NCI-H82 (cell line): ENCODE measurements around the gene ATP10D.
A peak's percentile ranks its signal among the peaks of the same experiment; 100 is the strongest.
"Not testable (repeated sequence)": the region's sequence is repeated elsewhere in the genome, so short reads cannot be mapped to it uniquely, and the experiment has no call there.

Source experiments
- DNase-seq: peaks from one replicate; lab custom pipeline; 2025; lab: John Stamatoyannopoulos, UW

Gene ATP10D

DNA sequence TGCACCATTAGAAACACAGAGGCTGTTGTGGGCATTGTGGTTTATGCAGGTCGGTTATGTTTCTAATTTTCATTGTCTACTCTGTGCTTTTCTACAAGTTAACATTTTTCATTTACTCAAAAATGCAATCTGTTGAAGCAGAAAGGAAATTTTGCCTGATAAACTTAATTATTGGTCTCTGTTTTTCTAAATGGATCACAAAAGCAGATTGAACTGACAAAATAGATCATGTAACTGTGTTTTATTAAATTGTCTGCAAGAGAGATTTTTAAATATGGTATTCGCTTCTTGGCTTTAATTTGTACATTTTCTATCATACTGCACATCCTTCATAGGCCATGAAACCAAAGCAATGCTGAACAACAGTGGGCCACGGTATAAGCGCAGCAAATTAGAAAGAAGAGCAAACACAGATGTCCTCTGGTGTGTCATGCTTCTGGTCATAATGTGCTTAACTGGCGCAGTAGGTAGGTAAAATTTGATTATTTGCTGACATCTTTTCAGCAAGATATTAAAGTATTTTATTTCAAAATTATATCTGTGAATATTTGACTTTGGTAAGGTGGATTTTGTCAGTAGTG, 50.6 kb downstream of the ATP10D start:
- DNase-seq, result no peak

- no peak for DNase-seq
Measured at GRCh38 chr4:47536966-47537365, 51.9 kb downstream of the ATP10D start.

DNA sequence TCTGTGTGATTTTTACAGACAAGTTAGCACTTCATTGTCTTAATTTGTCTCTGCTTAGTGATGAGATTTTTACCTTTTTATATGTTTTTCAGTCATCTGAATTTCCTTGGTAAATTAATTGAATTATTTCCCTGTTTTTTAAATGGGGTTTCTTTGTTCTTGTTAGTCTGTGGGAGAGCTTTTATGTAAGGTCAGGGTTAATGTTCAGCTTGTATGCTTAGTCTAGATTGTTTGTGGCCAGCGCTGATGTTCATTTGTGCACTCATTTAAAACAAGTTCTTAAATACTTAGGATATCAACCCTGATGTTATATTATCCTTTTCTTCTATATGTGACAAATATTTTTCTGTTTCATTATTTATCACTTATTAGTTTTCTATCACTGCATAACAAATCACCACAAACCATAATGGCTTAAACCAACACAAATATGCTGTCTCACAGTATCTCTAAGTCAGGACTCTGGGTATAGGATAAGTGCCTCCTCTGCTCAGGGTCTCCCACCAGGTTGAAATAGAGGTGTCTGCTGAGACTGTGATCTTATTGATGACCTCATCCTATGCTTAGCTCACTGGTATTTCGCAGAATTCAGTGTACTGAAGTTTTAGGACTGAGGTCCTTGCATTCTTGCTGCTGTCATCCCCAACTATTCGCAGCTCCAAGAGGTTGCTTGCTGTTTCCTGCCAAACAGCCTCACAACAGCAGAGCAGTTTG, 53.2 kb downstream of the ATP10D start:
- peak; percentile 40 for DNase-seq

DNA sequence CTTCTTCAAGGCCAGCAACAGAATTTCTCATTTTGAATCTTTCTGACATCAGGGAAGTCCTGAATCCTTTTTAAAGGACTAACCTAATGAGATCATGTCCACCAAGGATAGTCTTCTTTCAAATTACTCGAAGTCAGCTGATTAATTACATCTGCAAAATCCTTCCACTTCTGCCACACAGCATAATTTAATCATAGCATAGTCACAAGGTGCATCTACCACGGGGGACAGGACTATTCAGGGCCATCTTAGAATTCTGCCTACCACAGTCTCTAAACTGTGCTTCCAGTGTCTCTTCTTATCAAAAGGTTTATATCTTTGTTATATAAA, 53.7 kb downstream of the ATP10D start:
- DNase-seq, result peak; percentile 45

DNA sequence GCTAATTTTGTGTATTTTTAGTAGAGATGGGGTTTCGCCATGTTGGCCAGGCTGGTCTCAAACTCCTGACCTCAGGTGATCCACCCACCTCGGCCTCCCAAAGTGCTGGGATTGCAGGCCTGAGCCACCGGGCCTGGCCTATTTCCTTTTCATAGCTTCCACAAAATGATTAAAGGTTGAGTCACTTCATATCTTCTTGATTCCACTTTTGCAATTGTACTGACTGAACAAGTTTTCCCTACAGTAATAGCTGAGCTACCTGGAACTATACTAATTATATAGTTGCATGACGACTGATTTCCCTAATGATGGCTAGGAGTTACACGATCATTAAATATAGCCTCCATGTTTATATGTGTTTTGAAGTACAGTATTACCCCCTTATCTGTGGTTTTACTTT, 57.6 kb downstream of the ATP10D start:
- not testable (repeated sequence) for DNase-seq

- peak; percentile 44 for DNase-seq
Measured at GRCh38 chr4:47543331-47543730, 58.3 kb downstream of the ATP10D start.

DNA sequence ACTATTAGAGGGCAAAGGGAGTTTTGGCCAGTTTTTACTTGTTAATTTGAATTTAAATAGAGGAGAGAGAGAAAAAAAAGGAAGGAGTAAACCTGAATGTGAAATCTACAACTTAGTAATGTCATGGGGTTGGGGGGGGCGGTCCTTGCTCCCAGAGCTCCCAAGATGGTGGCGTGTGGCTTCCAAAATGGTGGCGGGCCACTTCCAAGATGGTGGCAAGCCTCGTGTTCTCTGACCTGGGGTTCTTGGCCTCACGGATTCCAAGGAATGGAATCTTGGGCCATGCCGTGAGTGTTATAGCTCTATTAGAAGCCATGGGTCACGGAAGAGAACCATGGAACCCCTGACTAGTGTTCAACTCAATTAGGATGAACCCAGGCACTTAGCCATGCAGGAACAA, 65.3 kb downstream of the ATP10D start:
- not testable (repeated sequence) for DNase-seq

- no peak for DNase-seq
Measured at GRCh38 chr4:47550899-47551548, 65.9 kb downstream of the ATP10D start.

GRCh38 chr4:47551682-47552081, 66.6 kb downstream of the ATP10D start:
- no peak for DNase-seq

- no peak for DNase-seq
Measured at GRCh38 chr4:47553329-47554125, 68.5 kb downstream of the ATP10D start.

GRCh38 chr4:47555920-47556319, 70.8 kb downstream of the ATP10D start:
- DNase-seq, result not testable (repeated sequence)

DNA sequence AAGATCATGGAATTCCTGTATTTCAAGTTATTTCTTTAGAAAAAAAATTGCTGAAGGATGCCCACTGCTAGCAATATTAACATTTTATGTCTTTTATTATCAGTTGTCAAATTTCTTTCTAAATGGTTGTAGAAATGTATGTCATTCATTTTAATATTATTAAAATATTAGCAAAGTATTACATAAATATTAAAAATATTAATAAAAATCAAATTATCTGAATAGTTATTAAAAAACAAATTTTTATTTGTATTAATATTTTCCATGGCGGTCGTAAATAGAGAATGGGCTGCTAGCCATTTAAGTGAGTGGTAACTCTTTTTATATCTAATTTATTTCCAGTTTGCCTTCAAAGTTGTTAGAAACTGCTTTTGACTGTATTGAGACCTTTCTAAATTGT, 72.2 kb downstream of the ATP10D start:
- no peak for DNase-seq

- DNase-seq, result no peak
Measured at GRCh38 chr4:47560682-47561081, 75.6 kb downstream of the ATP10D start.

DNA sequence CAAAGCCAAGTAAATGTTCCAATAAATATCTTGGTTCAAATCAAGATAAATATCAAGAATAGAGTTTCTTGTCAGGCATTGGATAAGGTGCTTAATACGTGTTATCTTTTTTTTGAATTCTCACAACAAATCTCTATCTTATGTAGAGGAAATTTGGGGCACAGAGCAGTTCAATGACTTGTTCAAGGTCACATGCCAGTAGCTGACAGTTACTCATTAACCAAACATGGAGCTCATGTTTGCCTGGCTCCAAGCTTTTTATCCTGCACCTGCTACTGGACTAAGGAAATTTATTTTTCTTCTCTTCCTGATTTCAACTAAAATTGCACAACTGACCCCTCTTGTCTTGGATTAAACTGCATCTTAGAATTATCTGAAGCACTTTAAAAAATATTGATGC, 76.3 kb downstream of the ATP10D start:
- no peak for DNase-seq

DNA sequence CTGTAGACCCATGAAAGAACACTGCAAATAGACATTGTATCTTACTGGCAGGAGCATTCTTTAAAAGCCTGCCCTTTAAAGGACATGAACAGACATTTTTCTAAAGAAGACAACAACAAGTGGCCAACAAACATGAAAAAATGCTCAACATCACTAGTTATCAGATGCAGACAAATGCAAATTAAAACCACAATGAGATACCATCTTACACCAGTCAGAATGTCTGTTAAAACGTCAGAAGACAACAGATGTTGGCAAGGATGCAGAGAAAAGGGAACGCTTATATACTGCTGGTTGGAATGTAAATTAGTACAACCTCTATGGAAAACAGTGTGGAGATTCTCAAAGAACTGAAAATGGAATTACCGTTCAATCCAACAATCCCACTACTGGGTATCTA, 77.2 kb downstream of the ATP10D start:
- DNase-seq, result no peak

- no peak for DNase-seq
Measured at GRCh38 chr4:47566566-47566965, 81.5 kb downstream of the ATP10D start.

DNA sequence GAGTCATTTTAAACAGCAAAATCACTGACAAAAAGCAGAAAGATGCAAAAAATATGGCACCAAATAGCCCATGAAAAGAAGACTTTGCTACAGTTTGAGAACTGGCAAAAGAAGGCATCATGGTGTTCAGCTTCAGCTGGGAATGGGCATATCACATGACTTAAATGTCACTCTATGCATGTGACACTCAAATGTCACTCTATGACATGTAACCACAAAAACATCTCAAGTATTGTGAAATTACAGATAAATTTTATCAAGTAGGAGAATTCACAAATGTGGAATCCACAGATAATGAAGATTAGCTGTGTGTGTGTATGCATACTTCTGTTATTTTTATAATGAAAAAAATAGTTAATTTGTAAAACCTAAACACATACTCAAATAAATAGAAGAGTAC, 81.9 kb downstream of the ATP10D start:
- no peak for DNase-seq

DNA sequence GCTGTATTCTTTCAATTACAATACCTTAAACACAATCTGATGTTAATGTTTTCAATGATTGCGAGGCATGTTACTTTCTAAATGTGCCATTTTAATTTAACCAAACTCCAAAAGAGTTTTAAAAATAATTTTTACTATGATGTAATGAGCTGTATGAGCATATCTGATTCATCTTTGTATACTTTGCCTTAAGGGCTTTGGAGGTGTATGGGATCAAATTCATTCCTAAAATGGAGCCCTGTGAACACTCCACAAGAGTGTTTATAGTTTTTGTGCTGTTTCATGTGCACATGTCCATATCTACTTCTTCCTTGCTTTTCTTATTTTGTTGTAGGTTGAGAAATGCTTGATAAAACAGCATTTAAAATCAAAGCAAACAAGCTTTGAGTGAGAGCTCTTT, 82.4 kb downstream of the ATP10D start:
- DNase-seq, result no peak

DNA sequence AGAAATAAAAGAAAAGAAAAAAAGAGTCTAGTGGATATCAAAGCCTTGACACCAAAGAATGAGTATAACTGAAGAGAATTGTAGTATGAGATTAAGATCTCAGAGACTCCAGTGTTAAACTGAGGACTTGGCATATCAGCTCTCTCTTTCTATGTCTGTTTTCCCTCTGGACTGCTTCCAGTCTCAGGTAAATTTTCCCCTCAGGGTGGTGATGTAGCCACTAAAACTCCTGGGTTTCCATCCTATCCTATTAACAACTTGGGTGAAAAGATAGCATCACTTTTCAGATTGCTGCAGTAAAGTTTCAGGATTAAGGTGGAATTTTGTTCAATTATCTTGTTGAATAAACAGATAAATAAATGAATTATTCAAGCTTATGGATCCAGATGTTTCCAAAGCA, 85.7 kb downstream of the ATP10D start:
- DNase-seq, result no peak

DNA sequence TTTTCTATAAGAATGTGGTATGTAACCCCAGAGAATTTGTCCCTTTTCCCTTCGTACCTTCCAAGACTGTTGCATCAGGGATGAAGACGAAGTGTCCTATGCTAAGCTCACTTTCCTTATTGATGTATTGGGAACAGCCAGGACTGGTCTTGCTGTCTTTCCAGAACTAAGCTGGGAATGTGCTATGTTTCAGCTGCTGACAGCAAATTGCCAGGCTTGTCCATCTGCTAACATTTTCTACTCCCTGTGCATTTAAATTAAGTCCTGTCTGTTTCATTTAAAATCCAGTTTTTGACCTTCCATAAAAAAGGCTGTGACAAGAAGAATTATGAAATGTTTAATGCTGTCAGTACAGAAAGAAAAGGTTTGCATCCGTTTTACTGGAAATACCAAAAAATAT, 87.9 kb downstream of the ATP10D start:
- no peak for DNase-seq

DNA sequence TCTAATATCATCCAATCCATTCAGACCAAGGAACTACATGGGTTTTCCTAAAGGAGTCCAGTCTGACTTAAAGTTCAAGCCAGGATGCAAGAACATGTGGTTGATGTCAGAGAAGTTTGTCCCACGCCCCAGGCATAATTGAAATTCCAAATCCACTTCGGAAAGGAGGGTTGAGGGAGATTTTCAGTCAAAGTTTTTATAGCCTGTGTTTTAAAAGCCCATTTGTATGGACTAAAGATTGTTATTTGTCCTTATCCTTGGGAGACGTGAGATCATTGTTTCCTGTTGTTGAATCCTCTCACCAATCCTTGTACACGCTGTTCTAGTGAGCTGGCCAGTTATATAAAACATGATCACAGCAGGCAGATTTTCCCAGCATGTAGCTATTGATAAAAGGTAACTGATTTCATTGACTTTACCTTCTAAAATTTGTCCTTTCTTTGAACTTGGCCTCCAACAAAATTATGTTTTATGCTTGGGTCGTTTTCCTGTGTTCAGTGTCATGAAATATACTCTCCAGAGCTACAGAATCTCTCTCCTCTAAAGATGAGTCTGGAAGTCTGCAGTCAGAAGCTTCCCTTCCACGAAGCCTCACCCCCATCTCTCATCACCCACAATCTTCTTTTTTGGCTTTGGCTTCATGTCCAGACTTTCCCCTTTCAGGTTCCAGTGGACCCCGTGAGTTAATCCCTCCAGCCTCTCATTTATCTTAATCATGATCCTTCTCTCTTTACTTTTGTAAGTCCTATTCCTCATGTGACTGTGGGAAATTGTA, 92.9 kb downstream of the ATP10D start:
- DNase-seq, result no peak

- no peak for DNase-seq
Measured at GRCh38 chr4:47579235-47579634, 94.2 kb downstream of the ATP10D start.
